Posterior cingulate gyrus (tissue), 11 donors: ENCODE measurements around the gene NFATC2.
A peak's percentile ranks its signal among the peaks of the same experiment; 100 is the strongest.

Experiments
- DNase-seq, 10 donors: peaks; one replicate each; pipeline versions ENCODE4 v3.0.0 to v3.0.0-alpha.2; 2020 to 2021; ENCODE audit warnings: mixed read lengths in 3 of 10
- intact Hi-C: fragments of 100-400 bp; cut with DNase I; formaldehyde crosslinking; loops from one replicate; pipeline ENCODE4 v1.15.1; 2023

The NFATC2 gene

DNA sequence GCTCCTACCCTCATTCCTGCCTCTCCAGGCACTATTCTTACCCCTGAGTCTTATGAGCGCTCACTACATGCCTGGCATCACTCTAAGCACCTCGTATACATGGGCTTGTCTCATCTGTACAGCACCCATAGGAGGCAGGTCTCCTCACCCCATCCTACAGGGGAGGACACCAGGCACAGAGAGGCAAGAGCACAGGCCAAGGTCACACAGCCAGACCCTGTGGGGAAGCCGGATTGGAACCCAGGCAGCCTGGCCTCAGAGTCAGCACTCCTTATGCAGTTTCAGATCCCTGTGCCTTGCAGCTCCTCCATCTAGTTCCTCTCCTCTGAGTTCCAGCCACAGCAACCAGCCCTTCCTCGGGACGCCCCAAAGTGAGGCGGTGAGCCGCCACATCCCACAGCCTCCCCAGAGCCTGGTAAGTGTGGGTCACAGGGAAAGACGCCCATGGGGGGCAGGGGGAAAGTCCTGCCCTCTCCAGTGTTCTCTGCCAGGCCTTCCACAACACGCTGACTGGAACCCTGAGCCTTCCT, 103.3 kb downstream of the NFATC2 start:
- intact Hi-C loops, result no loop called here
- DNase-seq, result no peak

- DNase-seq, result no peak
- intact Hi-C loops, result no loop called here
Observed at GRCh38 chr20:51438136-51438535, 104.4 kb downstream of the NFATC2 start.

DNA sequence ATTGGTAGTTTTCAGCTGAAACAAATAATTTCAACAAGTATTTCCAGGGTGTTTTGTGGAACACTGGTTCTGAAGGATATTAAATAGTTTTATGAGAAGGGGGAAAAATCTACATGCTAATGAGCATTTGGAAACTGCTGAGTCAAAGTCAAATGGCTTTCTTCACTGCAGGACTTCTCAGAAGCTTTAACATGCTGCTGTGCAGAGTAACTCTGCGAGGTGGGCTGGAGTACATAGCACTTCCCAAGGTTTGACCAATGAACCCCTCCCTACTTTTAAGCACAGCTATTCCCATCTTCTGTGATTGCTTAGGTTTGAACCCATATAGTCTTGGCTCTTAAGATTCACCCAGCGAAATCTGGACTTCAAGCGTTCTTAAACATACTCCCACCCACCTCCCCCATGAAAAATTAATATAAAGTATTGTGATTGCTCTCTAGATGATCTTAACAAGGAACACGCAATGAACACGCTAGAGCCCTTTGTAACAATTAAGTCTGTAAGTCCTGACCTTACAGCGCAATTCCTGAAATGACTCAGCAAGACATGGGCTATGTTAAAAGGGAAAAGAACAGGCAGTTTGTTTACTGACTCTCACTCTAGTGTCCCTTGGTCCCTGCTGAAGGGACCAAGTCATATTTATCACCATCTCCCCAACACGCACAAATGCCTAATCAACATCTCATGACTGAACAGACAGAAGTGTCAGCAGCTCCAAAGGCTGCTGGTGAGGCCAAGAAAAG, 105.2 kb downstream of the NFATC2 start:
- DNase-seq, result no peak
- intact Hi-C loops, result no loop called here

DNA sequence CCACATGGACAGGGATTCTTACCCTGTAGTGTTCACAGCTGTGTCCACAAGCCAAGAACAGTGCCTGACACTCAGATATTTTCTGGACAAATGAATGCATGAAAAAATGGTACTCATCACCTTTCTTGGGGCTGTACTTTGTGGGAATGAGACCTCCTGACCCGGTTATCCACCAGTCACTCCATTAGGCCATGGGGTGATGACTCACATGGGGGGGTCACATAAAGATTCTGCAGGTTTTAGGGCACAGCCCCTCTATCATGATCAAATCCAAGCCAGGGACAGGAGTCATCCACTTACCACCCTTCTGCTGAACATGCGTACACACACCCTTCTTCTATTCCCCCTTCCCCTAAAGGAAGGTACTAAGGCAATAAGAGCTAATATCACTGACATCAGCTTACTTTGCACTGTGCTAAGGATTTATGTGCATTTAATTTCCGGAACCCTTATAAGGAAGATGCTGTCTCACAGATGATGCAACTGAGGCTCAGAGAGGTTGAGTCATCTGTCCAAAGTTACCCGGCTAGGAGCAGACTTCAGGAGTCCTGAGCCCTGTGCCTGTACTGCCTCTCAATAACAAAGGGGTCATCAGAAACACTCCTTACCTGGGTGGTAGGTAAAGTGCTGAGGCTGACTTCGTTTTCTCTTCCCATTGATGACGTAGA, 107.8 kb downstream of the NFATC2 start:
- intact Hi-C loops, result no loop called here
- DNase-seq, result no peak

GRCh38 chr20:51434026-51434425, 108.5 kb downstream of the NFATC2 start:
- intact Hi-C loops, result no loop called here
- no peak for DNase-seq

GRCh38 chr20:51432875-51433274, 109.6 kb downstream of the NFATC2 start:
- DNase-seq, result no peak
- intact Hi-C loops, result no loop called here

GRCh38 chr20:51432251-51432784, 110.2 kb downstream of the NFATC2 start:
- DNase-seq, result peak in 1 of 10 donors; percentile 83
- intact Hi-C loops, result no loop called here

GRCh38 chr20:51431321-51431720, 111.2 kb downstream of the NFATC2 start:
- DNase-seq, result peak in 1 of 10 donors; percentile 47
- intact Hi-C loops, result no loop called here

DNA sequence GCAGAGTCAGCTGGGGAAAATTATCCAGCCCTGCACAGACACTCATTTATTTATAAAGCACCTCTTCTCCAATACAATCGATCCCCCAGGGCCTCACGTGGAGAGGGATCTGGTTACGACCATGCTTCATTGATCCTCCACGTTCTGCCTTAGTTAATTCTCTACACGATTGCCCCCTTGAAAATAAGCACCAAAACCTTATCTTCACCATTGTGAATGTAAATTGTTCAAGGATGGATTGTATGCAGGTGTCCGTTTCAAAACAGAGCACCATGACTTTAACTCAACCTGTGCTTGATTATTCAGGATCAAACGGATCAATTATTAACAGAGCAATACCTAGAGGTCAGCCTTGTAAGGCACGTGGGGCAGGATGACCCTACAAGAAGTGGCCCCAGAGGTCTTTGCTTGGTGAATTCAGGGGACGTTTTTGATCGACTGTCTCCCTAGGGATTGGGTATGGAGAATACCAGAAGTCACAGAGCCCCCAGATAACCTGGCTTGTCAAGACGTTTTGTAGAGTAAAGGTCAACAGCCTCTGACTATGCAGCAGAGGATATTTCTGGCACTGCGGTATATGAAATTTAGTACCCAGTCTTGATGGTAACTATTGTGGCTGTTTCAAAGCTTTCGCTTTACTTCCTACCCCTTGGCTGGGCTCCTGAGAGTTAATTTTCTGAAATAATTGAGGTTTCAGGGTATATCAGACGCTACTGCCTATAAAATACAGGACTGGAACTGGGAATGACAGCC, 112.1 kb downstream of the NFATC2 start:
- intact Hi-C loops, result no loop called here
- no peak for DNase-seq

- intact Hi-C loops, result no loop called here
- DNase-seq, result peak in 1 of 10 donors; percentile 39
Observed at GRCh38 chr20:51429696-51430095, 112.8 kb downstream of the NFATC2 start.

DNA sequence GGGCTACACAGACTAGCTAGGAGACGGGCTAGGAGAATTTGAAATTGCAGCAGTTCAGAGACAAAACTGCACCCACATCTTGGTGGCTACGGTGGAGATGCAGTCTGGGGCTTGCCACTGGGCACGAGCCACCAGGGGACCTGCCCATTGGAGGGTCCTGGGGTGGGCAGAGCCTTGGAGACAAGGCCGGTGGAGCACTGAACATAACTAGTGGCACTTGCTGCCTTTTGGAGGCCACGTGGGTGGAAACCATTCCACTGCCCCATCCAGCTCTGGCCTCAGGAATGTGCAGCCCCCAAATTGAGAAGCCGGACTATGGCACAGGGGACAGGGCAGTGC, 113.4 kb downstream of the NFATC2 start:
- peak in 1 of 10 donors; percentile 66 for DNase-seq
- intact Hi-C loops, result no loop called here

- peak in 6 of 10 donors; percentile 21 to 85 (median 72) for DNase-seq
- intact Hi-C loops, result no loop called here
Observed at GRCh38 chr20:51428401-51429143, 113.9 kb downstream of the NFATC2 start.

DNA sequence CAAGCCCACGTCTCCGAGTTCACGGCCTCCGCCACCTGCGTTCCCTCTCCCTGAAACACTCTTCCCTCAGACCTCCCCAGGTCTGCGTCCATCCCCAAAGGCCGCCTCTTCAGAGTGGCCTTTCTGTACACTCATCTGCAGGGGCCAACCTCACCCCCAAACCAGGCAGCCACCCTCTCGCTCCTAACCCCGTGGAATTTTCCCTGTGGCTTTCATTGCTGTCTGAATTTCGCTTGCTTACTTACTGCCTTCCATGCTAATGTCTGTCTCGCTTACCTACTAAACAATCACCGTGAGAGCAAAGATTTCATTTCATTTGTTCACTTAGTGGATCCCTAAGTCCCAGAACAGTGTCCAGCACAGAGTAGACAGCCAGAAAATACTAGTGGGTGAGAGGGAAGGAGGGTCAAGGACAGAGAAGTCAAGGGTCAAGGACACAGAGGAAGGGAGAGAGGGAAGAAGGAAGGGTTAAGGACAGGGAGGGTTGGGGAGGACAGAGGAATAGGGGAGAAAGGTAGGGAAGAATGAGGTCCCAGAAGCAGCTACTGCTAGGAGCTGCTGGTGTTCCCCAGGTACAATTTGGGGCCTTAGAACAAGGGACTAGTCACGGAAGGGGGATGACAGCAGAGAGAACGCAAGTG, 114.7 kb downstream of the NFATC2 start:
- intact Hi-C loops, result no loop called here
- DNase-seq, result no peak

DNA sequence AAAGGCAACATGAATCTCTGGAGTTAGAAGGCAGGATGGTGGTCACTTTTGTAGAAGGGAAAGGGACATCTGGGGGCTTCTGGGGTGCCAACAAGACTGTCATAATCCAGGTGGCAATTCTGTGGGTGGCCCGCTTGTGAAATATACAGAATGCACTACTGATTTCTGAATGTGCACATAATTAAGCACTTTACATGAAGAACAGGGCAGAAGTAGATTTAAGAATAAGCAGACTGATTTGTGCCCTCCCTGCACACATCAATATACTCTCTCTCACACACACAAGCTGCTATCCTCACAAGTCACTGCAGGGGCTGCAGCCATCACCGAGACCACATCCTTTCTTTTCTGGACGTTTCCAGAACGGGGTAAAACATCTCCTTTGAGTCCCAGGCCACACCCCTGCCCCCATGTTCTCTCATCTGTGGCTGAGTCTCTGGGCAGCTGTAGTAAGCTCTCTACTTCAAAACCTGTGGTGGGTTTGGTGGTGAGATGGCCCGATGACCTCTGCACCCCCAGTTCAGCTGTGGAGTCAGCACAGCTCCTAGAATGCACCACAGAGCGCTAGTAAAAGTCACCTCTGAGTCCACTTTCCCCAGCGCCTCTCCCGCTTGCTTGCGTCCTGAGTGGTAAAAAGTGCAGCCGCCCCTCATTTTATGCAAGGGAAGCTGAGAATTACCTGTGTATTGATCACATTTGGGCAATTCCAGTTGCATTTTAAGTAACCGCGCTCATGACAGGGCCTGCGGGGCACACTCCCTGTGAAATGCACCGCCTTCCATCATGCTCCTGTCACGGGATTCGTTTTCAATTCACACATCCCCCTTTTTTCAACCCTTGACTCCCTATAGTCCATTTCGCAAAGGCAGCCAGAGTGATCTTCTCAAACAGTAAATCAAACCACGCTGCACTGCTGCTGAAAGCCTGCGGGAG, 115.5 kb downstream of the NFATC2 start:
- intact Hi-C loops, result no loop called here
- DNase-seq, result no peak

- no peak for DNase-seq
Observed at GRCh38 chr20:51425347-51426106, 117.0 kb downstream of the NFATC2 start.

DNA sequence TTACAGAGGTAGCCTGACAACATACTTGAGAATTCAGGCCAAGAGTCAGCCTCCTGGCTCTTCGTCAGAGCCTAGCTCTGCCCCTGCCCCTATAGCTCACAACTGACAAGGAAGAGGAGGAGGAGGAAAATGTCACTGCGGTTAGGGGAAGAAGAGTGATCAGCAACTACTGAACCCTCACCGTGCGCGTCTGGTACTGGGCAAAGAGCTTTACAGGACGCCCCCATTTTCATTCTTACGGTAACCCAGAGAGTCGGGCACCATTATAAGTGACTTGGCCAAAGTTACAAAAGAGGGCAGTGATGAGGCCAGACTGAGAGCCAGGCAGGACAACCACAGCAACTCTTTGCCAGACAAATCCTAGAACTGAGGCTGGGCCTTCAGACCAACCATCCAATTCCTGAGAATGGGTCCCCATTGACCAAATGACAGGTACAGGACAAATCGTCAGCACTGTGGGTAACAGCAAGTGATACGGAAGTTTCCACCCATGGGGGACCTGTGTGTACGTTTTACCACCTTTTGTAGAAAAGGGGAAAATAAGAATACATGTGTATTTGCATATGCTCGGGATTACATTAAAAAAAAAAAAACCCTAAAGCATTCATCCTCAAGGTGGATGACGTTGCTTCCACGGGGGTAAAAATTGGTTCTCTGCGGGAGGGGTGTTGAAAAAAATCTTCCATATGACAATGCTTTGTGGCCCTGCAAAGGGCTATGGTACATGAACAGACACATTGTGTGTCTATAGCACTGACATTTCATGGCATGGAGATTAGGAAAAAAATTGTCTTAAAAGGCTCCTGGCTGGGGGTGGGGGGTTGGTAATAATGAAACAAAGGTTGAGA, 118.0 kb downstream of the NFATC2 start:
- intact Hi-C loops, result no loop called here
- no peak for DNase-seq

More at GRCh38 chr20:51425347-51426106, 117.0 kb downstream of the NFATC2 start:
- intact Hi-C loops, result no loop called here

DNA sequence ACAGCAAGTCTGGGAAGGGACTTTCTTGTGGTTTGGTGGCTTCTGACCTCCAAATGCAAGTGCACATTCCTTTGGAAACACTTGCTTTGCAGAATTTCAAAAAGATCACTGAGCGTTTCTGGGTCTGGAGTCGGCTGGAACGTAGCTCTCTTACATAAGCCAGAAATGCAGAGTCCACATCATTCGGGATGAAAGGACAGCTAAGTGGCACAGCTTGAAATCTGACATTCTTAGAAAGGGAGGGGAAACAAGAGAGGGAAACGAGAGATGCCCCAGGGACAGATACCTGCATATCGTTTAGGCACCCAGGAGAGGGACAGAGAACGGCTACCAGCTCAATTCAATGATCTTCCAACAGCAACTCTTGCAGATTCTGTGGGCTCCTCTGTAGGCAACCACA, 118.7 kb downstream of the NFATC2 start:
- intact Hi-C loops, result no loop called here
- DNase-seq, result no peak
